SK-N-MC (cell line): ENCODE results near the gene RPS6KA5.

Source experiments
- EZH2 ChIP-seq: fragments of 200-600 bp; sonication (generic); IDR thresholded peaks from one replicate; pipeline ENCODE4 v1.6.1; 2017; ENCODE audit warnings: antibody characterized with exemption
- POLR2AphosphoS5 ChIP-seq: IDR thresholded peaks from 2 replicates; pipeline ENCODE4 v1.6.1; 2012; ENCODE audit warnings: mild to moderate bottlenecking, low read depth, low read length, borderline replicate concordance

- TF ChIP-seq POLR2AphosphoS5 (no peak), EZH2 (no peak)
Observed at GRCh38 chr14:90962505-90963109, 97.8 kb downstream of the RPS6KA5 start.
